Frontal cortex (tissue), 4 donors: ENCODE results near the gene SLC9C1. TPM values are rescaled to one million over a fixed set of nuclear protein-coding genes. Genes with fewer than 3 reads are reported as not detected.

Experiments used
- DNase-seq, 2 donors: peaks; one replicate each; pipeline ENCODE4 v3.0.0; 2012; ENCODE audit warnings: low spot score in 2 of 2
- FAIRE-seq: peaks from 2 replicates; lab custom pipeline; 2012; peaks lifted over from hg19 to GRCh38; lab: Jason Lieb, UNC
- total RNA-seq: library from RNA; depleted of rRNA; stranded (reverse); fragments of >200 nt; gene quantifications from one replicate; pipeline ENCODE4 v1.2.3, GENCODE V29; 2014
- donor health status: control.
- donor health status: control.
- donor health status: control.

Gene SLC9C1
- total RNA-seq, 1 donor from 2014 or later = 0.41 TPM

GRCh38 chr3:112117841-112118571, 176.0 kb downstream of the SLC9C1 start:
- no peak for FAIRE-seq
- DNase-seq = no peak

- DNase-seq (no peak), FAIRE-seq (no peak)
Measured at GRCh38 chr3:112117415-112117814, 176.6 kb downstream of the SLC9C1 start.

GRCh38 chr3:112116748-112117186, 177.2 kb downstream of the SLC9C1 start:
- FAIRE-seq = no peak
- no peak for DNase-seq

GRCh38 chr3:112115806-112116383, 178.1 kb downstream of the SLC9C1 start:
- DNase-seq = no peak
- no peak for FAIRE-seq

GRCh38 chr3:112115161-112115739, 178.8 kb downstream of the SLC9C1 start:
- DNase-seq (no peak), FAIRE-seq (no peak)

GRCh38 chr3:112114576-112115160, 179.3 kb downstream of the SLC9C1 start:
- FAIRE-seq (no peak), DNase-seq (no peak)

GRCh38 chr3:112111785-112112402, 182.1 kb downstream of the SLC9C1 start:
- DNase-seq = peak in 1 of 2 donors; percentile 43

GRCh38 chr3:112109322-112109721, 184.7 kb downstream of the SLC9C1 start:
- FAIRE-seq (no peak), DNase-seq (no peak)

More at GRCh38 chr3:112111785-112112402, 182.1 kb downstream of the SLC9C1 start:
- FAIRE-seq = no peak

- DNase-seq (no peak), FAIRE-seq (no peak)
Measured at GRCh38 chr3:112104774-112105173, 189.2 kb downstream of the SLC9C1 start.

GRCh38 chr3:112101916-112102315, 192.1 kb downstream of the SLC9C1 start:
- no peak for FAIRE-seq
- no peak for DNase-seq

- DNase-seq (no peak), FAIRE-seq (no peak)
Measured at GRCh38 chr3:112097378-112097777, 196.6 kb downstream of the SLC9C1 start.

- DNase-seq (no peak), FAIRE-seq (no peak)
Measured at GRCh38 chr3:112096176-112096575, 197.8 kb downstream of the SLC9C1 start.

- DNase-seq = no peak
- no peak for FAIRE-seq
Measured at GRCh38 chr3:112095731-112096130, 198.3 kb downstream of the SLC9C1 start.

GRCh38 chr3:112093180-112093522, 200.9 kb downstream of the SLC9C1 start:
- FAIRE-seq = no peak

GRCh38 chr3:112092496-112093179, 201.4 kb downstream of the SLC9C1 start:
- DNase-seq (no peak), FAIRE-seq (no peak)

More at GRCh38 chr3:112093180-112093522, 200.9 kb downstream of the SLC9C1 start:
- no peak for DNase-seq

GRCh38 chr3:112090887-112091586, 203.0 kb downstream of the SLC9C1 start:
- FAIRE-seq (no peak), DNase-seq (no peak)
